Ishikawa (cell line): ENCODE results near the gene TJAP1.

ENCODE experiments used
- CEBPB ChIP-seq: IDR thresholded peaks from 2 replicates; pipeline ENCODE4 v1.6.1; 2012
- EP300 ChIP-seq: IDR thresholded peaks from 2 replicates; pipeline ENCODE4 v1.6.1; 2012; ENCODE audit warnings: borderline replicate concordance
- RAD21 ChIP-seq: IDR thresholded peaks from 2 replicates; pipeline ENCODE4 v1.6.1; 2012; ENCODE audit warnings: low read depth
- TAF1 ChIP-seq: IDR thresholded peaks from 2 replicates; pipeline ENCODE4 v1.6.1; 2012; ENCODE audit warnings: low read depth, mild to moderate bottlenecking
- ZBTB7A ChIP-seq: IDR thresholded peaks from 2 replicates; pipeline ENCODE4 v1.6.1; 2012; ENCODE audit warnings: low read depth
- TF ChIP-seq, protein P1 (sequence below): IDR thresholded peaks from 2 replicates; pipeline ENCODE4 v1.6.1; 2012
- TF ChIP-seq, protein P2 (sequence below): IDR thresholded peaks from 2 replicates; pipeline ENCODE4 v1.6.1; 2012; ENCODE audit warnings: low read depth, mild to moderate bottlenecking
- TF ChIP-seq, protein P3 (sequence below): IDR thresholded peaks from 2 replicates; pipeline ENCODE4 v1.6.1; 2012

DNA sequence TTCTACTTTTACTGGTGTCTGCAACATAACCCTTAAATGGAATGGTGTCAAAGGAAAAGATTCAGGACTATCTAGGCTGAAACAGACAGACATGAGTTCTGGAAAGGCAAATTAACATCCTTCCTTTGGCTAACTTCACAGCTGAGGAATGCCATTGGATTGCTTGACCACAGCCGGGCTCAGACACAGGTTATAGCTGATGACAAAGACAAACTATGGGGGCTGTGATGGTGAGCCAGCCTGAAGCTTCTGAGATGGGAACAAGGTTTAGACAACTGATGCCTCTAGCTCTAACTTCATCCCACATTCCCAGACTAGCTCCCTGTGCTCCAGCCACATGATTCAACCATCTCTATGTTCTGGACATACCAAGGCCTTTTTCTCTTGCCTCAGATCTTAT is 54.8 kb downstream of the TJAP1 start:
- TF ChIP-seq TAF1 (no peak), RAD21 (no peak), CEBPB (no peak), ZBTB7A (no peak), EP300 (no peak)
- TF ChIP-seq, protein P1, sequence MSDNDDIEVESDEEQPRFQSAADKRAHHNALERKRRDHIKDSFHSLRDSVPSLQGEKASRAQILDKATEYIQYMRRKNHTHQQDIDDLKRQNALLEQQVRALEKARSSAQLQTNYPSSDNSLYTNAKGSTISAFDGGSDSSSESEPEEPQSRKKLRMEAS = no peak
- TF ChIP-seq, protein P2, sequence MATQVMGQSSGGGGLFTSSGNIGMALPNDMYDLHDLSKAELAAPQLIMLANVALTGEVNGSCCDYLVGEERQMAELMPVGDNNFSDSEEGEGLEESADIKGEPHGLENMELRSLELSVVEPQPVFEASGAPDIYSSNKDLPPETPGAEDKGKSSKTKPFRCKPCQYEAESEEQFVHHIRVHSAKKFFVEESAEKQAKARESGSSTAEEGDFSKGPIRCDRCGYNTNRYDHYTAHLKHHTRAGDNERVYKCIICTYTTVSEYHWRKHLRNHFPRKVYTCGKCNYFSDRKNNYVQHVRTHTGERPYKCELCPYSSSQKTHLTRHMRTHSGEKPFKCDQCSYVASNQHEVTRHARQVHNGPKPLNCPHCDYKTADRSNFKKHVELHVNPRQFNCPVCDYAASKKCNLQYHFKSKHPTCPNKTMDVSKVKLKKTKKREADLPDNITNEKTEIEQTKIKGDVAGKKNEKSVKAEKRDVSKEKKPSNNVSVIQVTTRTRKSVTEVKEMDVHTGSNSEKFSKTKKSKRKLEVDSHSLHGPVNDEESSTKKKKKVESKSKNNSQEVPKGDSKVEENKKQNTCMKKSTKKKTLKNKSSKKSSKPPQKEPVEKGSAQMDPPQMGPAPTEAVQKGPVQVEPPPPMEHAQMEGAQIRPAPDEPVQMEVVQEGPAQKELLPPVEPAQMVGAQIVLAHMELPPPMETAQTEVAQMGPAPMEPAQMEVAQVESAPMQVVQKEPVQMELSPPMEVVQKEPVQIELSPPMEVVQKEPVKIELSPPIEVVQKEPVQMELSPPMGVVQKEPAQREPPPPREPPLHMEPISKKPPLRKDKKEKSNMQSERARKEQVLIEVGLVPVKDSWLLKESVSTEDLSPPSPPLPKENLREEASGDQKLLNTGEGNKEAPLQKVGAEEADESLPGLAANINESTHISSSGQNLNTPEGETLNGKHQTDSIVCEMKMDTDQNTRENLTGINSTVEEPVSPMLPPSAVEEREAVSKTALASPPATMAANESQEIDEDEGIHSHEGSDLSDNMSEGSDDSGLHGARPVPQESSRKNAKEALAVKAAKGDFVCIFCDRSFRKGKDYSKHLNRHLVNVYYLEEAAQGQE = no peak
- TF ChIP-seq, protein P3, sequence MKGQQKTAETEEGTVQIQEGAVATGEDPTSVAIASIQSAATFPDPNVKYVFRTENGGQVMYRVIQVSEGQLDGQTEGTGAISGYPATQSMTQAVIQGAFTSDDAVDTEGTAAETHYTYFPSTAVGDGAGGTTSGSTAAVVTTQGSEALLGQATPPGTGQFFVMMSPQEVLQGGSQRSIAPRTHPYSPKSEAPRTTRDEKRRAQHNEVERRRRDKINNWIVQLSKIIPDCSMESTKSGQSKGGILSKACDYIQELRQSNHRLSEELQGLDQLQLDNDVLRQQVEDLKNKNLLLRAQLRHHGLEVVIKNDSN = no peak
